Measurements from ENCODE around the gene PCGF6. TPM values are rescaled to one million over a fixed set of nuclear protein-coding genes. Genes with fewer than 3 reads are reported as not detected.

Gene PCGF6
- polyA plus RNA-seq (2013, experiment 1 of 2): 6.8 TPM
- polyA plus RNA-seq (2013, experiment 2 of 2): 7.6 TPM

- peak within 1 kb of the TSS; percentile 97 for H2AFZ ChIP-seq (ENCODE audit: low read length)
- H3K79me1 ChIP-seq (ENCODE audit: low read depth, low read length): no peaks in the 10 kb centered on the region
- H3K23ac ChIP-seq (ENCODE audit: low read depth, low read length, poor library complexity): peak within 1 kb of the TSS; percentile 35
- H4K91ac ChIP-seq (ENCODE audit: low read depth, low read length, poor library complexity): no peak within 1 kb of the TSS
- no peaks in the 10 kb centered on the region for H3K27me3 ChIP-seq (ENCODE audit: control insufficient read depth in 3 of 3, insufficient read depth in 3 of 3, low read depth in 1 of 3, low read length in 3 of 3)
- H3K9ac ChIP-seq (ENCODE audit: low read depth, low read length, poor library complexity): peak within 1 kb of the TSS; percentile 93
- peaks cover 3 to 30% of the 10 kb centered on the region in 2 donors for H3K36me3 ChIP-seq (replicated peaks in 1 of 2; ENCODE audit: control insufficient read depth in 2 of 2, insufficient read depth in 2 of 2, low read length in 2 of 2)
- peak within 1 kb of the TSS; percentile 94 for H3K18ac ChIP-seq (ENCODE audit: low read length)
- DNase-seq (ENCODE audit: low spot score): peak; percentile 88
- peak within 1 kb of the TSS; percentile 85 for H3K27ac ChIP-seq (replicated peaks; ENCODE audit: low read length)
- no peak within 1 kb of the TSS for H2AK5ac ChIP-seq (ENCODE audit: low read depth, low read length)
- H2BK15ac ChIP-seq (ENCODE audit: low read length): no peak within 1 kb of the TSS
- H3K14ac ChIP-seq (ENCODE audit: low read length): peak within 1 kb of the TSS; percentile 75
- H2BK120ac ChIP-seq (ENCODE audit: low read depth, low read length): no peak within 1 kb of the TSS
- no peak within 1 kb of the TSS for H3K4ac ChIP-seq (ENCODE audit: low read length)
- H2BK5ac ChIP-seq (ENCODE audit: low read length): peak within 1 kb of the TSS; percentile 82
- no CpG with 5 or more reads among the region's 82 CpGs for WGBS, 2 donors (ENCODE audit: extremely low coverage in 2 of 2, insufficient read length in 2 of 2, insufficient replicate concordance in 1 of 2)
- H3K4me2 ChIP-seq (ENCODE audit: insufficient read depth, low read length, poor library complexity, severe bottlenecking): peak within 1 kb of the TSS; percentile 60
- no peak within 1 kb of the TSS for H4K8ac ChIP-seq (ENCODE audit: low read depth, low read length)
- no peaks in the 10 kb centered on the region for H3K9me3 ChIP-seq (replicated peaks in 1 of 2; ENCODE audit: control insufficient read depth in 2 of 2, insufficient read depth in 1 of 2, low read depth in 1 of 2, low read length in 2 of 2)
- H2BK12ac ChIP-seq (ENCODE audit: low read length): peak within 1 kb of the TSS; percentile 63
- H3K4me1 ChIP-seq (ENCODE audit: control insufficient read depth in 2 of 2, insufficient read depth in 1 of 2, low read depth in 1 of 2, low read length in 2 of 2): peaks cover 0 to 2% of the 10 kb centered on the region in 2 donors
- H3K4me3 ChIP-seq (ENCODE audit: low read length in 2 of 2): peak within 1 kb of the TSS; percentile 75 to 95
Measured at GRCh38 chr10:103350517-103351260, at the start of gene PCGF6. PCGF6 (minus strand) TSS chr10:103351140; CDS start chr10:103351066, 74 bp downstream.

DNA sequence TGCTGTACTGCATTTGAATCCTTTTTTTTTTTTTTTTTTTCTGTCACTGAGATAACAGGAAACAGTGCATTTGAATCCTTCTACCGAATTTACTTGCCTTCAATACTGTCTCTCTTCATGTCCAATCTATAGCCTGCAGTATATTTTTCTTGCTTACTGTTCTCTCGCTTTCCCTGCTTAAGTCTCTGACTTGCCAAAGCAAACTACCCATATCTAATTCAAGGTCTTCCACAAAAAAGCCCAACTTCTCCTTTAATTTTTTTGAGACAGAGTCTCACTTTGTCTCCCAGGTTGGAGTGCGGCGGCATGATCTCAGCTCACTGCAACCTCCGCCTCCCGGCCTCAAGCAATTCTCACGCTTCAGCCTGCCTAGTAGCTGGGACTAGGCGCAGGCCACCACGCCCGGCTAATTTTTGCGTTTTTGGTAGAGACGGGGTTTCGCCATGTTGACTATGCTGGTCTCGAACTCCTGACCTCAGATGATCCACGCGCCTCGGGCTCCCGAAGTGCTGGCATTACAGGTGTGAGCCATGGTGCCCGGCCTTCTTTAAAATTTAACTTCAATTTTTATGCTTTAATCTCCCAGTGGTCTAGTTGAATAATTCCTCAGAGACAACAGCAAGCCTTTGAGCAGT, 46.4 kb upstream of the PCGF6 start:
- DNase-seq (ENCODE audit: low spot score): no peak
- no peak overlapping the region for H3K4ac ChIP-seq (ENCODE audit: low read length)
- H2BK120ac ChIP-seq (ENCODE audit: low read depth, low read length): no peak overlapping the region
- no peak overlapping the region for H2BK15ac ChIP-seq (ENCODE audit: low read length)
- H3K27me3 ChIP-seq (ENCODE audit: control insufficient read depth in 3 of 3, insufficient read depth in 3 of 3, low read depth in 1 of 3, low read length in 3 of 3): no peaks in the 10 kb centered on the region
- no peak overlapping the region for H2AFZ ChIP-seq (ENCODE audit: low read length)
- no peak overlapping the region for H3K18ac ChIP-seq (ENCODE audit: low read length)
- no peaks in the 10 kb centered on the region for H3K9me3 ChIP-seq (replicated peaks in 1 of 2; ENCODE audit: control insufficient read depth in 2 of 2, insufficient read depth in 1 of 2, low read depth in 1 of 2, low read length in 2 of 2)
- no peak overlapping the region for H3K9ac ChIP-seq (ENCODE audit: low read depth, low read length, poor library complexity)
- no peak overlapping the region for H2BK5ac ChIP-seq (ENCODE audit: low read length)
- no peak overlapping the region for H3K27ac ChIP-seq (replicated peaks; ENCODE audit: low read length)
- no peak overlapping the region for H4K8ac ChIP-seq (ENCODE audit: low read depth, low read length)
- peak overlapping the region; percentile 75 for H3K4me2 ChIP-seq (ENCODE audit: insufficient read depth, low read length, poor library complexity, severe bottlenecking)
- H3K4me1 ChIP-seq (ENCODE audit: control insufficient read depth in 2 of 2, insufficient read depth in 1 of 2, low read depth in 1 of 2, low read length in 2 of 2): peaks cover 4 to 11% of the 10 kb centered on the region in 2 donors
- H2AK5ac ChIP-seq (ENCODE audit: low read depth, low read length): no peak overlapping the region
- H2BK12ac ChIP-seq (ENCODE audit: low read length): no peak overlapping the region
- no CpG with 5 or more reads among the region's 19 CpGs for WGBS, 2 donors (ENCODE audit: extremely low coverage in 2 of 2, insufficient read length in 2 of 2, insufficient replicate concordance in 1 of 2)
- peak overlapping the region; percentile 71 to 89 for H3K4me3 ChIP-seq (ENCODE audit: low read length in 2 of 2)
- no peak overlapping the region for H3K23ac ChIP-seq (ENCODE audit: low read depth, low read length, poor library complexity)
- no peak overlapping the region for H4K91ac ChIP-seq (ENCODE audit: low read depth, low read length, poor library complexity)
- peaks cover 8% of the 10 kb centered on the region for H3K79me1 ChIP-seq (ENCODE audit: low read depth, low read length)
- no peak overlapping the region for H3K14ac ChIP-seq (ENCODE audit: low read length)
- H3K36me3 ChIP-seq (replicated peaks in 1 of 2; ENCODE audit: control insufficient read depth in 2 of 2, insufficient read depth in 2 of 2, low read length in 2 of 2): peaks cover 15 to 64% of the 10 kb centered on the region in 2 donors

DNA sequence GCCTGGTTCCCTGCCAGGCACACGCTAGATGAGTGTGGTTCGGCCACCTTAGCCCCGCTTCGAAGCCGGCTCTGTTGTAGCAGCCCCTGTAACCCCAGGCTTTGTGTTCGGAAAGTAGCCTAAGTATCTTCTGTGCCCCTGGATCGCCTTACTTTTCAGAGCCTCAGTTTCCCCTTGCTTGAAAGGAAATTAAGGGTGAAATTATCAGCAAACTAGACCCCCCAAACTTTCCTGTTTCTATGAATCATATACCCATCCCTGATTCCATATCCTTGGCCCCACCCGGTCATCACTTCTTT, 45.8 kb upstream of the PCGF6 start:
- H2AK5ac ChIP-seq (ENCODE audit: low read depth, low read length): peak overlapping the region; percentile 48
- no peak overlapping the region for H4K8ac ChIP-seq (ENCODE audit: low read depth, low read length)
- no peak overlapping the region for H3K27ac ChIP-seq (replicated peaks; ENCODE audit: low read length)
- no peak overlapping the region for H2BK15ac ChIP-seq (ENCODE audit: low read length)
- no peak overlapping the region for H2BK12ac ChIP-seq (ENCODE audit: low read length)
- peak overlapping the region; percentile 89 for H2BK5ac ChIP-seq (ENCODE audit: low read length)
- no CpG with 5 or more reads among the region's 8 CpGs for WGBS, 2 donors (ENCODE audit: extremely low coverage in 2 of 2, insufficient read length in 2 of 2, insufficient replicate concordance in 1 of 2)
- no peak overlapping the region for H4K91ac ChIP-seq (ENCODE audit: low read depth, low read length, poor library complexity)
- no peak overlapping the region for H3K14ac ChIP-seq (ENCODE audit: low read length)
- H3K4ac ChIP-seq (ENCODE audit: low read length): no peak overlapping the region
- peaks cover 14 to 64% of the 10 kb centered on the region in 2 donors for H3K36me3 ChIP-seq (replicated peaks in 1 of 2; ENCODE audit: control insufficient read depth in 2 of 2, insufficient read depth in 2 of 2, low read length in 2 of 2)
- peak overlapping the region; percentile 71 to 89 for H3K4me3 ChIP-seq (ENCODE audit: low read length in 2 of 2)
- DNase-seq (ENCODE audit: low spot score): no peak
- H2BK120ac ChIP-seq (ENCODE audit: low read depth, low read length): no peak overlapping the region
- peak overlapping the region; percentile 99 for H3K9ac ChIP-seq (ENCODE audit: low read depth, low read length, poor library complexity)
- peak overlapping the region; percentile 83 for H2AFZ ChIP-seq (ENCODE audit: low read length)
- H3K18ac ChIP-seq (ENCODE audit: low read length): peak overlapping the region; percentile 95
- no peaks in the 10 kb centered on the region for H3K9me3 ChIP-seq (replicated peaks in 1 of 2; ENCODE audit: control insufficient read depth in 2 of 2, insufficient read depth in 1 of 2, low read depth in 1 of 2, low read length in 2 of 2)
- H3K23ac ChIP-seq (ENCODE audit: low read depth, low read length, poor library complexity): peak overlapping the region; percentile 90
- H3K4me1 ChIP-seq (ENCODE audit: control insufficient read depth in 2 of 2, insufficient read depth in 1 of 2, low read depth in 1 of 2, low read length in 2 of 2): peaks cover 4 to 11% of the 10 kb centered on the region in 2 donors
- H3K27me3 ChIP-seq (ENCODE audit: control insufficient read depth in 3 of 3, insufficient read depth in 3 of 3, low read depth in 1 of 3, low read length in 3 of 3): no peaks in the 10 kb centered on the region
- H3K4me2 ChIP-seq (ENCODE audit: insufficient read depth, low read length, poor library complexity, severe bottlenecking): peak overlapping the region; percentile 75
- peaks cover 8% of the 10 kb centered on the region for H3K79me1 ChIP-seq (ENCODE audit: low read depth, low read length)

Measured in neuronal stem cell (in vitro differentiated cells).